ENCODE data around the gene SYDE2.

The SYDE2 gene

GRCh38 chr1:85133565-85134159 lies 67.2 kb downstream of the SYDE2 start:
- no peak overlapping the region for H3K27ac ChIP-seq

GRCh38 chr1:85132078-85132720 lies 68.6 kb downstream of the SYDE2 start:
- no peak for TF ChIP-seq ZFX (IDR thresholded peaks at IDR 0.05)
- no peak for TF ChIP-seq CTCF (conservative IDR thresholded peaks at IDR 0.05)
- H3K27ac ChIP-seq = no peak overlapping the region

More at GRCh38 chr1:85133565-85134159, 67.2 kb downstream of the SYDE2 start:
- TF ChIP-seq ZFX (IDR thresholded peaks at IDR 0.05) (no peak), CTCF (conservative IDR thresholded peaks at IDR 0.05) (no peak)

- TF ChIP-seq ZFX (IDR thresholded peaks at IDR 0.05) (no peak), CTCF (conservative IDR thresholded peaks at IDR 0.05) (no peak)
- H3K27ac ChIP-seq = no peak overlapping the region
Measured at GRCh38 chr1:85128316-85128715, 72.5 kb downstream of the SYDE2 start.

- no peak overlapping the region for H3K27ac ChIP-seq
- TF ChIP-seq ZFX (IDR thresholded peaks at IDR 0.05) (no peak), CTCF (conservative IDR thresholded peaks at IDR 0.05) (no peak)
Measured at GRCh38 chr1:85125891-85126290, 74.9 kb downstream of the SYDE2 start.

- TF ChIP-seq CTCF (conservative IDR thresholded peaks at IDR 0.05) = no peak
- no peak for TF ChIP-seq ZFX (IDR thresholded peaks at IDR 0.05)
- H3K27ac ChIP-seq = no peak overlapping the region
Measured at GRCh38 chr1:85124091-85124490, 76.7 kb downstream of the SYDE2 start.

- H3K27ac ChIP-seq = no peak overlapping the region
- TF ChIP-seq CTCF (conservative IDR thresholded peaks at IDR 0.05) (no peak), ZFX (IDR thresholded peaks at IDR 0.05) (no peak)
Measured at GRCh38 chr1:85122169-85122568, 78.6 kb downstream of the SYDE2 start.

GRCh38 chr1:85121744-85122143 lies 79.1 kb downstream of the SYDE2 start:
- TF ChIP-seq CTCF (conservative IDR thresholded peaks at IDR 0.05) (no peak), ZFX (IDR thresholded peaks at IDR 0.05) (no peak)
- H3K27ac ChIP-seq = no peak overlapping the region

All from C4-2B (cell line).